ENCODE results near the gene LRRC74B.

DNA sequence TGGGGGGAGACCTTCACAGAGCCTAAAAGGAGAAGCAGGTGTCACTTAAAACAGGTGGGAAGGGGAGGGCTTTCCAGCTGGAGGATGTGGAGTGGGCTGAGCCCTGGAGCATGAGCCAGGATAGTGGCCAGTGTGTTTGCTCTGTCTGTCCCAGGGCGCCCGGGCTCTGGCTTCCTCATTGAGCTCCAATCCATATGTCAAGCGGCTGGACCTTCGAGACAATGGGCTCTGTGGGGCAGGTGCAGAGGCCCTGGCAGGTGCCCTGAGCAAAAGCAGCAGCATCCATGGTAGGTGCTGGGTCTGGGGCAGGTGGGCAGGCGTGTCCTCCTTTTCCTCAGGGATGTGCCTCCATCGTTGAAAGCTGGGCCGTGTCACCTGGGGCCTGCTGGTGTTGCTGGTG lies 2.0 kb downstream of the LRRC74B start:
- TF ChIP-seq, protein P1, sequence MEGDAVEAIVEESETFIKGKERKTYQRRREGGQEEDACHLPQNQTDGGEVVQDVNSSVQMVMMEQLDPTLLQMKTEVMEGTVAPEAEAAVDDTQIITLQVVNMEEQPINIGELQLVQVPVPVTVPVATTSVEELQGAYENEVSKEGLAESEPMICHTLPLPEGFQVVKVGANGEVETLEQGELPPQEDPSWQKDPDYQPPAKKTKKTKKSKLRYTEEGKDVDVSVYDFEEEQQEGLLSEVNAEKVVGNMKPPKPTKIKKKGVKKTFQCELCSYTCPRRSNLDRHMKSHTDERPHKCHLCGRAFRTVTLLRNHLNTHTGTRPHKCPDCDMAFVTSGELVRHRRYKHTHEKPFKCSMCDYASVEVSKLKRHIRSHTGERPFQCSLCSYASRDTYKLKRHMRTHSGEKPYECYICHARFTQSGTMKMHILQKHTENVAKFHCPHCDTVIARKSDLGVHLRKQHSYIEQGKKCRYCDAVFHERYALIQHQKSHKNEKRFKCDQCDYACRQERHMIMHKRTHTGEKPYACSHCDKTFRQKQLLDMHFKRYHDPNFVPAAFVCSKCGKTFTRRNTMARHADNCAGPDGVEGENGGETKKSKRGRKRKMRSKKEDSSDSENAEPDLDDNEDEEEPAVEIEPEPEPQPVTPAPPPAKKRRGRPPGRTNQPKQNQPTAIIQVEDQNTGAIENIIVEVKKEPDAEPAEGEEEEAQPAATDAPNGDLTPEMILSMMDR (IDR thresholded peaks at IDR 0.05 in 4 of 5, conservative IDR thresholded peaks at IDR 0.05 in 1 of 5) = no peak
- TF ChIP-seq POLR2A (IDR thresholded peaks at IDR 0.05) = no peak
